Skin epidermis (tissue), 12 donors: ENCODE measurements around the gene SEMA5A.

ENCODE experiments used
- H3K27ac ChIP-seq, 21 experiments: fragments of 200-600 bp; sonication (generic) in 11 of 21; one replicate each; pipeline ENCODE4 v1.5.0; 2020; ENCODE audit warnings: mild to moderate bottlenecking in 3 of 21, inconsistent platforms in 2 of 21, moderate library complexity in 2 of 21
- H3K4me3 ChIP-seq, 7 experiments: fragments of 200-600 bp; sonication (generic) in 2 of 7; one replicate each; pipeline ENCODE4 v1.5.0; 2020; ENCODE audit warnings: inconsistent platforms in 2 of 7, mild to moderate bottlenecking in 2 of 7, moderate library complexity in 1 of 7

SEMA5A gene

GRCh38 chr5:9551567-9552537 is 6.0 kb upstream of the SEMA5A start:
- H3K27ac ChIP-seq = no peak overlapping the region
- H3K4me3 ChIP-seq = no peak overlapping the region

- Histone ChIP-seq H3K27ac (no peak overlapping the region), H3K4me3 (no peak overlapping the region)
Measured at GRCh38 chr5:9549941-9550340, 4.1 kb upstream of the SEMA5A start.

GRCh38 chr5:9547122-9547947 is 1.5 kb upstream of the SEMA5A start:
- Histone ChIP-seq H3K4me3 (peak overlapping the region; percentile 52 to 69 (median 63)), H3K27ac (peak overlapping the region in 19 of 21 experiments; percentile 10 to 95 (median 82))

- Histone ChIP-seq H3K27ac (peak overlapping the region in 19 of 21 experiments; percentile 0 to 91 (median 79)), H3K4me3 (peak overlapping the region; percentile 52 to 69 (median 63))
Measured at GRCh38 chr5:9545136-9545991, 511 bp downstream of the SEMA5A start.

- peak overlapping the region in 17 of 21 experiments; percentile 1 to 91 (median 79) for H3K27ac ChIP-seq
- peak overlapping the region; percentile 52 to 69 (median 63) for H3K4me3 ChIP-seq
Measured at GRCh38 chr5:9544502-9545135, 1.3 kb downstream of the SEMA5A start.

GRCh38 chr5:9544056-9544455 is 1.8 kb downstream of the SEMA5A start:
- Histone ChIP-seq H3K27ac (peak overlapping the region in 15 of 21 experiments; percentile 25 to 91 (median 79)), H3K4me3 (peak overlapping the region; percentile 52 to 69 (median 63))

- Histone ChIP-seq H3K4me3 (peak overlapping the region in 3 of 7 experiments; percentile 63 to 67 (median 63)), H3K27ac (peak overlapping the region in 5 of 21 experiments; percentile 38 to 69 (median 42))
Measured at GRCh38 chr5:9543311-9543920, 2.5 kb downstream of the SEMA5A start.

GRCh38 chr5:9540791-9541190 is 5.1 kb downstream of the SEMA5A start:
- H3K27ac ChIP-seq = peak overlapping the region in 1 of 21 experiments; percentile 20
- no peak overlapping the region for H3K4me3 ChIP-seq

- Histone ChIP-seq H3K27ac (no peak overlapping the region), H3K4me3 (no peak overlapping the region)
Measured at GRCh38 chr5:9538504-9538903, 7.4 kb downstream of the SEMA5A start.

GRCh38 chr5:9537223-9538141 is 8.4 kb downstream of the SEMA5A start:
- no peak overlapping the region for H3K4me3 ChIP-seq
- H3K27ac ChIP-seq = no peak overlapping the region

GRCh38 chr5:9536717-9537116 is 9.2 kb downstream of the SEMA5A start:
- H3K4me3 ChIP-seq = no peak overlapping the region
- no peak overlapping the region for H3K27ac ChIP-seq

- H3K27ac ChIP-seq = peak overlapping the region in 2 of 21 experiments; percentile 13 to 44
- no peak overlapping the region for H3K4me3 ChIP-seq
Measured at GRCh38 chr5:9534881-9535517, 10.9 kb downstream of the SEMA5A start.

- Histone ChIP-seq H3K27ac (no peak overlapping the region), H3K4me3 (no peak overlapping the region)
Measured at GRCh38 chr5:9533562-9534364, 12.1 kb downstream of the SEMA5A start.

GRCh38 chr5:9533096-9533495 is 12.8 kb downstream of the SEMA5A start:
- H3K4me3 ChIP-seq = no peak overlapping the region
- no peak overlapping the region for H3K27ac ChIP-seq

GRCh38 chr5:9529513-9529912 is 16.4 kb downstream of the SEMA5A start:
- Histone ChIP-seq H3K27ac (no peak overlapping the region), H3K4me3 (no peak overlapping the region)

- Histone ChIP-seq H3K27ac (peak overlapping the region in 1 of 21 experiments; percentile 22), H3K4me3 (no peak overlapping the region)
Measured at GRCh38 chr5:9529041-9529480, 16.8 kb downstream of the SEMA5A start.
